ENCODE results near the gene MORN1.

DNA sequence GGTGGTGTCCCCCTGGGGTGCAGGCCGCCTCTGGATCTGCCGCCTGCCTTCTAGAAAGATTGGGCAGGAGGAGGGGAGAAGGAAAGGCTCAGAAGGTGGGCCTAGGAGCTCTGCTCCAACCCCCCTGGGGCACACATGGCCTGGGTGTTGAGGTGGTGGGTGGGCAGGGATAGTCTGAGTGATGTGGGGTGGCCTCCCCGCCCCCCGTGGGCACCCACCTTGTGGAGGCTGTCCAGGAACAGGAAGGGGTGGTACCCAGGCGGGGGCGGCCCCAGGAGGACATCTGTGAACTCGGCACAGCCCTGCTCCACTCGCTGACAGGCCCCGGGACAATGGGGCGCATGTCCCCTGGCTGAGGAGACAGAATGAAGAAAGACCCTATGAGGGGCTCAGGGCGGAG lies 54.9 kb downstream of the MORN1 start:
- TF ChIP-seq RFX5 (IDR thresholded peaks at IDR 0.05; ENCODE audit: low read depth, low read length) = no peak
- TF ChIP-seq, protein P1, sequence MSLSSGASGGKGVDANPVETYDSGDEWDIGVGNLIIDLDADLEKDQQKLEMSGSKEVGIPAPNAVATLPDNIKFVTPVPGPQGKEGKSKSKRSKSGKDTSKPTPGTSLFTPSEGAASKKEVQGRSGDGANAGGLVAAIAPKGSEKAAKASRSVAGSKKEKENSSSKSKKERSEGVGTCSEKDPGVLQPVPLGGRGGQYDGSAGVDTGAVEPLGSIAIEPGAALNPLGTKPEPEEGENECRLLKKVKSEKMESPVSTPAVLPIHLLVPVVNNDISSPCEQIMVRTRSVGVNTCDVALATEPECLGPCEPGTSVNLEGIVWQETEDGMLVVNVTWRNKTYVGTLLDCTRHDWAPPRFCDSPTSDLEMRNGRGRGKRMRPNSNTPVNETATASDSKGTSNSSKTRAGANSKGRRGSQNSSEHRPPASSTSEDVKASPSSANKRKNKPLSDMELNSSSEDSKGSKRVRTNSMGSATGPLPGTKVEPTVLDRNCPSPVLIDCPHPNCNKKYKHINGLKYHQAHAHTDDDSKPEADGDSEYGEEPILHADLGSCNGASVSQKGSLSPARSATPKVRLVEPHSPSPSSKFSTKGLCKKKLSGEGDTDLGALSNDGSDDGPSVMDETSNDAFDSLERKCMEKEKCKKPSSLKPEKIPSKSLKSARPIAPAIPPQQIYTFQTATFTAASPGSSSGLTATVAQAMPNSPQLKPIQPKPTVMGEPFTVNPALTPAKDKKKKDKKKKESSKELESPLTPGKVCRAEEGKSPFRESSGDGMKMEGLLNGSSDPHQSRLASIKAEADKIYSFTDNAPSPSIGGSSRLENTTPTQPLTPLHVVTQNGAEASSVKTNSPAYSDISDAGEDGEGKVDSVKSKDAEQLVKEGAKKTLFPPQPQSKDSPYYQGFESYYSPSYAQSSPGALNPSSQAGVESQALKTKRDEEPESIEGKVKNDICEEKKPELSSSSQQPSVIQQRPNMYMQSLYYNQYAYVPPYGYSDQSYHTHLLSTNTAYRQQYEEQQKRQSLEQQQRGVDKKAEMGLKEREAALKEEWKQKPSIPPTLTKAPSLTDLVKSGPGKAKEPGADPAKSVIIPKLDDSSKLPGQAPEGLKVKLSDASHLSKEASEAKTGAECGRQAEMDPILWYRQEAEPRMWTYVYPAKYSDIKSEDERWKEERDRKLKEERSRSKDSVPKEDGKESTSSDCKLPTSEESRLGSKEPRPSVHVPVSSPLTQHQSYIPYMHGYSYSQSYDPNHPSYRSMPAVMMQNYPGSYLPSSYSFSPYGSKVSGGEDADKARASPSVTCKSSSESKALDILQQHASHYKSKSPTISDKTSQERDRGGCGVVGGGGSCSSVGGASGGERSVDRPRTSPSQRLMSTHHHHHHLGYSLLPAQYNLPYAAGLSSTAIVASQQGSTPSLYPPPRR (CRISPR knock-in tag; IDR thresholded peaks at IDR 0.05; ENCODE audit: borderline replicate concordance) = no peak
- no peak for TF ChIP-seq KDM1A (IDR thresholded peaks at IDR 0.05)
- TF ChIP-seq, protein P2, sequence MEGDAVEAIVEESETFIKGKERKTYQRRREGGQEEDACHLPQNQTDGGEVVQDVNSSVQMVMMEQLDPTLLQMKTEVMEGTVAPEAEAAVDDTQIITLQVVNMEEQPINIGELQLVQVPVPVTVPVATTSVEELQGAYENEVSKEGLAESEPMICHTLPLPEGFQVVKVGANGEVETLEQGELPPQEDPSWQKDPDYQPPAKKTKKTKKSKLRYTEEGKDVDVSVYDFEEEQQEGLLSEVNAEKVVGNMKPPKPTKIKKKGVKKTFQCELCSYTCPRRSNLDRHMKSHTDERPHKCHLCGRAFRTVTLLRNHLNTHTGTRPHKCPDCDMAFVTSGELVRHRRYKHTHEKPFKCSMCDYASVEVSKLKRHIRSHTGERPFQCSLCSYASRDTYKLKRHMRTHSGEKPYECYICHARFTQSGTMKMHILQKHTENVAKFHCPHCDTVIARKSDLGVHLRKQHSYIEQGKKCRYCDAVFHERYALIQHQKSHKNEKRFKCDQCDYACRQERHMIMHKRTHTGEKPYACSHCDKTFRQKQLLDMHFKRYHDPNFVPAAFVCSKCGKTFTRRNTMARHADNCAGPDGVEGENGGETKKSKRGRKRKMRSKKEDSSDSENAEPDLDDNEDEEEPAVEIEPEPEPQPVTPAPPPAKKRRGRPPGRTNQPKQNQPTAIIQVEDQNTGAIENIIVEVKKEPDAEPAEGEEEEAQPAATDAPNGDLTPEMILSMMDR (IDR thresholded peaks at IDR 0.05 in 2 of 3, conservative IDR thresholded peaks at IDR 0.05 in 1 of 3; ENCODE audit: insufficient read depth in 2 of 3, low read depth in 1 of 3, low read length in 3 of 3) = no peak
- TF ChIP-seq RHOXF2B (CRISPR knock-in tag; conservative IDR thresholded peaks at IDR 0.05) = no peak
- no peak for TF ChIP-seq HDAC8 (tag; IDR thresholded peaks at IDR 0.05)
- TF ChIP-seq, protein P3, sequence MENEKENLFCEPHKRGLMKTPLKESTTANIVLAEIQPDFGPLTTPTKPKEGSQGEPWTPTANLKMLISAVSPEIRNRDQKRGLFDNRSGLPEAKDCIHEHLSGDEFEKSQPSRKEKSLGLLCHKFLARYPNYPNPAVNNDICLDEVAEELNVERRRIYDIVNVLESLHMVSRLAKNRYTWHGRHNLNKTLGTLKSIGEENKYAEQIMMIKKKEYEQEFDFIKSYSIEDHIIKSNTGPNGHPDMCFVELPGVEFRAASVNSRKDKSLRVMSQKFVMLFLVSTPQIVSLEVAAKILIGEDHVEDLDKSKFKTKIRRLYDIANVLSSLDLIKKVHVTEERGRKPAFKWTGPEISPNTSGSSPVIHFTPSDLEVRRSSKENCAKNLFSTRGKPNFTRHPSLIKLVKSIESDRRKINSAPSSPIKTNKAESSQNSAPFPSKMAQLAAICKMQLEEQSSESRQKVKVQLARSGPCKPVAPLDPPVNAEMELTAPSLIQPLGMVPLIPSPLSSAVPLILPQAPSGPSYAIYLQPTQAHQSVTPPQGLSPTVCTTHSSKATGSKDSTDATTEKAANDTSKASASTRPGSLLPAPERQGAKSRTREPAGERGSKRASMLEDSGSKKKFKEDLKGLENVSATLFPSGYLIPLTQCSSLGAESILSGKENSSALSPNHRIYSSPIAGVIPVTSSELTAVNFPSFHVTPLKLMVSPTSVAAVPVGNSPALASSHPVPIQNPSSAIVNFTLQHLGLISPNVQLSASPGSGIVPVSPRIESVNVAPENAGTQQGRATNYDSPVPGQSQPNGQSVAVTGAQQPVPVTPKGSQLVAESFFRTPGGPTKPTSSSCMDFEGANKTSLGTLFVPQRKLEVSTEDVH (IDR thresholded peaks at IDR 0.05; ENCODE audit: low read depth, partially characterized antibody) = no peak

Measured in K562 (cell line).